ENCODE measurements around the gene CCDC171.
"Not testable (repeated sequence)": the region's sequence is repeated elsewhere in the genome, so short reads cannot be mapped to it uniquely, and the experiment has no call there.

DNA sequence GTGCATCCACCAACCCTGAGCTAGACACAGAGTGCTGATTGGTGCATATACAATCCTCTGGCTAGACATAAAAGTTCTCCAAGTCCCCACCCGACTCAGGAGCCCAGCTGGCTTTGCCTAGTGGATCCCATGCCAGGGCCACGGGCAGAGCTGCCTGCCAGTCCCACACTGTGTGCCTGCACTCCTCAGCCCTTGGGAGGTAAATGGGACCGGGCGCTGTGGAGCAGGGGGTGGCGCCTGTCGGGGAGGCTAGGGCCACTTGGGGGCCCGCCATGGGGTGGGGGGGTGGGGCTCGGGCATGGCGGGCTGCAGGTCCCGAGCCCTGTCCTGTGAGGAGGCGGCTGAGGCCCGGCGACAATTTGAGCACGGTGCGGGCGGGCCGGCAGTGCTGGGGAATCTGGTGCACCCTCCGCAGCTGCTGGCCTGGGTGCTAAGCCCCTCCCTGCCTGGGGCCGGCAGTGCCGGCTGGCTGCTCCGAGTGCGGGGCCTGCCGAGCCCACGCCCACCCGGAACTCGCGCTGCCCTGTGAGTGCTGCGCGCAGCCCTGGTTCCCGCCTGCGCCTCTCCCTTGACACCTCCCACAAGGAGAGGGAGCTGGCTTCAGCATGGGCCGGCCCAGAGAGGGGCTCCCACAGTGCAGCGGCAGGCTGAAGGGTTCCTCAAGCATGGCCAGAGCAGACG, 257.5 kb downstream of the CCDC171 start:
- TF ChIP-seq CTCF (IDR thresholded peaks at IDR 0.05); ZFX (IDR thresholded peaks at IDR 0.05; ENCODE audit: borderline replicate concordance): not testable (repeated sequence)

Measured in 22Rv1 (cell line).